Neuron (in vitro differentiated cells): ENCODE results near the gene HHLA2.
A peak's percentile ranks its signal among the peaks of the same experiment; 100 is the strongest.

Experiments used
- H2AFZ ChIP-seq: one replicate; pipeline ENCODE4 v1.6.1; 2013; ENCODE audit warnings: low read depth, mild to moderate bottlenecking, inconsistent platforms, low read length, moderate library complexity
- H3K27me3 ChIP-seq: one replicate; pipeline ENCODE4 v1.6.1; 2013; ENCODE audit warnings: low read length; ENCODE audit not compliant: insufficient read depth
- H3K36me3 ChIP-seq: one replicate; pipeline ENCODE4 v1.6.1; 2013; ENCODE audit warnings: low read length; ENCODE audit not compliant: insufficient read depth
- H3K4me1 ChIP-seq: one replicate; pipeline ENCODE4 v1.6.1; 2013; ENCODE audit warnings: low read length; ENCODE audit not compliant: insufficient read depth
- H3K4me3 ChIP-seq: 2 replicates; pipeline ENCODE4 v1.5.1; 2013; ENCODE audit warnings: mild to moderate bottlenecking, low read length, moderate library complexity
- H3K9me3 ChIP-seq: one replicate; pipeline ENCODE4 v1.6.1; 2013; ENCODE audit warnings: low read length

Gene HHLA2

GRCh38 chr3:108394563-108394962 lies 98.2 kb downstream of the HHLA2 start:
- no peaks in the 10 kb centered on the region for H3K9me3 ChIP-seq
- H2AFZ ChIP-seq, result no peak overlapping the region
- no peaks in the 10 kb centered on the region for H3K36me3 ChIP-seq
- no peaks in the 10 kb centered on the region for H3K4me1 ChIP-seq
- no peaks in the 10 kb centered on the region for H3K27me3 ChIP-seq
- no peak overlapping the region for H3K4me3 ChIP-seq

- H3K4me1 ChIP-seq, result no peaks in the 10 kb centered on the region
- no peak overlapping the region for H2AFZ ChIP-seq
- no peak overlapping the region for H3K4me3 ChIP-seq
- no peaks in the 10 kb centered on the region for H3K27me3 ChIP-seq
- H3K36me3 ChIP-seq, result no peaks in the 10 kb centered on the region
- no peaks in the 10 kb centered on the region for H3K9me3 ChIP-seq
Measured at GRCh38 chr3:108396336-108396735, 100.0 kb downstream of the HHLA2 start.

- Histone ChIP-seq H3K36me3 (no peaks in the 10 kb centered on the region), H3K27me3 (no peaks in the 10 kb centered on the region), H2AFZ (no peak overlapping the region), H3K9me3 (no peaks in the 10 kb centered on the region), H3K4me3 (no peak overlapping the region), H3K4me1 (no peaks in the 10 kb centered on the region)
Measured at GRCh38 chr3:108398510-108398909, 102.2 kb downstream of the HHLA2 start.

- Histone ChIP-seq H3K9me3 (no peaks in the 10 kb centered on the region), H3K36me3 (no peaks in the 10 kb centered on the region), H3K4me3 (no peak overlapping the region), H2AFZ (no peak overlapping the region), H3K4me1 (no peaks in the 10 kb centered on the region), H3K27me3 (no peaks in the 10 kb centered on the region)
Measured at GRCh38 chr3:108401836-108402235, 105.5 kb downstream of the HHLA2 start.

GRCh38 chr3:108403198-108403597 lies 106.8 kb downstream of the HHLA2 start:
- Histone ChIP-seq H3K27me3 (no peaks in the 10 kb centered on the region), H3K4me3 (no peak overlapping the region)

GRCh38 chr3:108403686-108404345 lies 107.5 kb downstream of the HHLA2 start:
- no peaks in the 10 kb centered on the region for H3K4me1 ChIP-seq
- H3K27me3 ChIP-seq, result no peaks in the 10 kb centered on the region
- H2AFZ ChIP-seq, result peak overlapping the region; percentile 38
- no peaks in the 10 kb centered on the region for H3K36me3 ChIP-seq
- no peak overlapping the region for H3K4me3 ChIP-seq
- no peaks in the 10 kb centered on the region for H3K9me3 ChIP-seq

More at GRCh38 chr3:108403198-108403597, 106.8 kb downstream of the HHLA2 start:
- no peaks in the 10 kb centered on the region for H3K36me3 ChIP-seq
- no peak overlapping the region for H2AFZ ChIP-seq
- no peaks in the 10 kb centered on the region for H3K4me1 ChIP-seq
- H3K9me3 ChIP-seq, result no peaks in the 10 kb centered on the region

GRCh38 chr3:108404368-108404767 lies 108.0 kb downstream of the HHLA2 start:
- no peaks in the 10 kb centered on the region for H3K36me3 ChIP-seq
- no peak overlapping the region for H3K4me3 ChIP-seq
- H2AFZ ChIP-seq, result no peak overlapping the region
- no peaks in the 10 kb centered on the region for H3K27me3 ChIP-seq
- H3K4me1 ChIP-seq, result no peaks in the 10 kb centered on the region
- H3K9me3 ChIP-seq, result no peaks in the 10 kb centered on the region

GRCh38 chr3:108406063-108406660 lies 109.8 kb downstream of the HHLA2 start:
- Histone ChIP-seq H3K4me1 (no peaks in the 10 kb centered on the region), H2AFZ (no peak overlapping the region), H3K27me3 (no peaks in the 10 kb centered on the region), H3K4me3 (no peak overlapping the region), H3K9me3 (peaks cover 2% of the 10 kb centered on the region), H3K36me3 (no peaks in the 10 kb centered on the region)

GRCh38 chr3:108406661-108407206 lies 110.4 kb downstream of the HHLA2 start:
- H3K9me3 ChIP-seq, result peaks cover 2% of the 10 kb centered on the region
- H3K36me3 ChIP-seq, result no peaks in the 10 kb centered on the region
- H3K4me3 ChIP-seq, result no peak overlapping the region
- H3K27me3 ChIP-seq, result no peaks in the 10 kb centered on the region
- no peaks in the 10 kb centered on the region for H3K4me1 ChIP-seq
- no peak overlapping the region for H2AFZ ChIP-seq

GRCh38 chr3:108407886-108408285 lies 111.5 kb downstream of the HHLA2 start:
- Histone ChIP-seq H2AFZ (no peak overlapping the region), H3K9me3 (peaks cover 2% of the 10 kb centered on the region), H3K27me3 (no peaks in the 10 kb centered on the region), H3K36me3 (no peaks in the 10 kb centered on the region), H3K4me3 (no peak overlapping the region), H3K4me1 (no peaks in the 10 kb centered on the region)

GRCh38 chr3:108408883-108409799 lies 112.8 kb downstream of the HHLA2 start:
- Histone ChIP-seq H3K27me3 (no peaks in the 10 kb centered on the region), H3K9me3 (peaks cover 2% of the 10 kb centered on the region), H3K4me3 (no peak overlapping the region), H2AFZ (no peak overlapping the region), H3K4me1 (no peaks in the 10 kb centered on the region), H3K36me3 (no peaks in the 10 kb centered on the region)

- no peaks in the 10 kb centered on the region for H3K27me3 ChIP-seq
- no peaks in the 10 kb centered on the region for H3K4me1 ChIP-seq
- H3K9me3 ChIP-seq, result peaks cover 2% of the 10 kb centered on the region
- no peaks in the 10 kb centered on the region for H3K36me3 ChIP-seq
- no peak overlapping the region for H3K4me3 ChIP-seq
- H2AFZ ChIP-seq, result no peak overlapping the region
Measured at GRCh38 chr3:108409800-108410178, 113.4 kb downstream of the HHLA2 start.

GRCh38 chr3:108410531-108410984 lies 114.2 kb downstream of the HHLA2 start:
- no peaks in the 10 kb centered on the region for H3K27me3 ChIP-seq
- H3K4me1 ChIP-seq, result no peaks in the 10 kb centered on the region
- peaks cover 2% of the 10 kb centered on the region for H3K9me3 ChIP-seq
- H3K4me3 ChIP-seq, result no peak overlapping the region
- H2AFZ ChIP-seq, result no peak overlapping the region
- H3K36me3 ChIP-seq, result no peaks in the 10 kb centered on the region
